ENCODE measurements around the gene GTF3A. TPM values are rescaled to one million over a fixed set of nuclear protein-coding genes. Genes with fewer than 3 reads are reported as not detected.

Gene GTF3A
- total RNA-seq, 1 experiment from 2014 or later, result 102 TPM

- peak; percentile 11 for TF ChIP-seq YY1 (IDR thresholded peaks at IDR 0.05; ENCODE audit: extremely low read depth, insufficient replicate concordance, low read depth, low read length)
- peak; percentile 90 for TF ChIP-seq SRF (IDR thresholded peaks at IDR 0.05; ENCODE audit: low read depth)
- TF ChIP-seq CEBPB (IDR thresholded peaks at IDR 0.05; ENCODE audit: low read depth), result no peak
- no peak for TF ChIP-seq RAD21 (IDR thresholded peaks at IDR 0.05; ENCODE audit: low read depth)
- peak; percentile 58; the same call in 1 of the 2 replicates for TF ChIP-seq SIN3A (IDR thresholded peaks at IDR 0.05; ENCODE audit: low read depth)
These were observed 25.8 kb downstream of the GTF3A start, which contains the start of gene MTIF3 (continued) for GRCh38 chr13:27449936-27450828.

GRCh38 chr13:27450921-27451471, 26.6 kb downstream of the GTF3A start:
- ATAC-seq (peak; percentile 8; the same call in 1 of the 2 replicates), DNase-seq (ENCODE audit: low read depth, low spot score) (peak; percentile 55)
- no peaks in the 10 kb centered on the region for H3K27me3 ChIP-seq (ENCODE audit: insufficient read depth, low read length)
- H3K4me1 ChIP-seq (ENCODE audit: control insufficient read depth in 1 of 2, insufficient read depth in 2 of 2, low read length in 2 of 2), result peaks cover 14 to 26% of the 10 kb centered on the region in 2 experiments
- H3K36me3 ChIP-seq (ENCODE audit: control insufficient read depth in 1 of 2, insufficient read depth in 2 of 2, low read length in 2 of 2), result no peaks in the 10 kb centered on the region
- peak overlapping the region; percentile 99 for H3K27ac ChIP-seq (ENCODE audit: low read depth, low read length)
- ChIA-PET CTCF (interaction anchor here (1.1 to 2.1 kb wide), 3 partner anchors 25 to 375 kb away, joined by 3 to 8 read pairs (median 3); no protein-coding TSS in a partner anchor), POLR2A (interaction anchor here (0.8 to 2.8 kb wide), 3 partner anchors 14 to 376 kb away, joined by 3 to 21 read pairs (median 3); no protein-coding TSS in a partner anchor), RAD21 (ENCODE audit: low non-redundant PET in 1 of 2, low total read pairs in 2 of 2, uncharacterized antibody in 2 of 2, unreplicated experiment in 2 of 2) (interaction anchor here in 1 of 2 experiments (0.6 kb wide), 1 partner anchor 505 kb away, joined by 3 read pairs; no protein-coding TSS in a partner anchor)
- no peaks in the 10 kb centered on the region for H3K9me2 ChIP-seq (ENCODE audit: insufficient read depth)
- TF ChIP-seq CEBPB (IDR thresholded peaks at IDR 0.05; ENCODE audit: low read depth) (peak; percentile 31; the same call in 1 of the 2 replicates), FOSL1 (IDR thresholded peaks at IDR 0.05; ENCODE audit: low read depth) (peak; percentile 8; the same call in 1 of the 2 replicates), SP1 (IDR thresholded peaks at IDR 0.05; ENCODE audit: low read depth) (peak; percentile 39; the same call in 1 of the 2 replicates), ELF1 (IDR thresholded peaks at IDR 0.05; ENCODE audit: borderline replicate concordance, low read depth) (no peak; the same call in 1 of the 2 replicates), REST (IDR thresholded peaks at IDR 0.05; ENCODE audit: low read depth) (no peak), CBX3 (IDR thresholded peaks at IDR 0.05; ENCODE audit: low read depth) (no peak), RAD21 (IDR thresholded peaks at IDR 0.05; ENCODE audit: low read depth) (peak; percentile 3; the same call in 1 of the 2 replicates), JUND (IDR thresholded peaks at IDR 0.05) (peak; percentile 33; the same call in 1 of the 2 replicates), TCF7L2 (IDR thresholded peaks at IDR 0.05; ENCODE audit: borderline replicate concordance, extremely low read depth, insufficient read depth, insufficient read length) (no peak), ATF3 (IDR thresholded peaks at IDR 0.05) (no peak), POLR2AphosphoS5 (IDR thresholded peaks at IDR 0.05; ENCODE audit: low read depth, low read length) (0 out of 2 replicates have a peak, but pooled peaks have one; percentile 9)
- TF ChIP-seq, protein P1, sequence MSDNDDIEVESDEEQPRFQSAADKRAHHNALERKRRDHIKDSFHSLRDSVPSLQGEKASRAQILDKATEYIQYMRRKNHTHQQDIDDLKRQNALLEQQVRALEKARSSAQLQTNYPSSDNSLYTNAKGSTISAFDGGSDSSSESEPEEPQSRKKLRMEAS (IDR thresholded peaks at IDR 0.05), result no peak
- intact Hi-C loops (cut with micrococcal nuclease), result loop anchor here (1.0 to 5.0 kb wide), 2 partner anchors 25 to 171 kb away; partner anchors contain the start of genes LNX2 and POLR1D
- H3K9ac ChIP-seq (ENCODE audit: low read length), result peak overlapping the region; percentile 76
- H4K20me1 ChIP-seq (ENCODE audit: insufficient read depth), result no peaks in the 10 kb centered on the region
- H3K4me2 ChIP-seq (ENCODE audit: low read length), result peak overlapping the region; percentile 87
- peak overlapping the region; percentile 61 to 68 for H3K4me3 ChIP-seq (replicated peaks in 1 of 2; ENCODE audit: low read depth in 1 of 2, low read length in 2 of 2)
- peaks cover 26% of the 10 kb centered on the region for H3K79me2 ChIP-seq (ENCODE audit: insufficient read depth, low read length)
- peak overlapping the region; percentile 19 for H2AFZ ChIP-seq (ENCODE audit: low read depth, low read length, poor library complexity, severe bottlenecking)
- no peaks in the 10 kb centered on the region for H3K9me3 ChIP-seq (ENCODE audit: control insufficient read depth in 1 of 2, insufficient read depth in 1 of 2, low read depth in 1 of 2, low read length in 2 of 2)
- TSS peak; percentile 86 for BruUV-seq (replicated peaks)

Measured in HCT116 (cell line).